ENCODE results near the gene CBX8. TPM values are rescaled to one million over a fixed set of nuclear protein-coding genes. Genes with fewer than 3 reads are reported as not detected.

CBX8 gene
- total RNA-seq, 1 donor from 2014 or later = 23.1 TPM

DNA sequence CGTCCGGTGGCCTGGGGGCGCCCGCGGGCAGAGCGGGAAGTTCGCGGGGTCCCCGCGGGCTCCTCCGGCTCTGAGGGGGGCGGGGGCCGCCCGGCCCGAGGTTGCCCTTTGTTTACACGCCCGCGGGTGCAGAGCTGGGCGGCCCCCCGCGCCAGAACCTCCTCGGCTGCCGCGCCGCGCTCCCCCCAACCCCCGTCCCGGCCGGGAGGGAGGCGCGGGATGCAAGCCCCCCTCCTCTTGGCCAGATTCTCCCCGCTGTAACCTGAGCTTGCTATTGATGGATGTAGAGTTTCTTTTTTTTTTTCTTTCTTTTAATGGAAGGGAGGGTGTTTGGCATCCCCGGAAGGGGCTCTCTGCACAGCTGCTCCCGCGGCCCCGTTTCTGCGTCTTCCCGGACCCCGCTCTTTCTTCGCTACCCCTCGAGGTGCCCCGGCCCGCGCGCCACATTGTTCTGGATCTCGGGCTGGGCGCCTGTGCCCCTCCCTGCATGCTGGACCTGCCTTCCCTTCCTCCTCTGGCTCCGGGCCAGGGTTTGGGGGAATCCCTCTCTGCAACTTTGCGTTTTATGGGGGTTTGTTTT lies 18.3 kb downstream of the CBX8 start:
- H3K36me3 Mint-ChIP-seq (ENCODE audit: insufficient read depth) = peaks cover 28% of the 10 kb centered on the region
- peak overlapping the region; percentile 88 for H3K4me3 Mint-ChIP-seq (ENCODE audit: low read depth)
- DNase-seq (ENCODE audit: low spot score, unreplicated experiment) = no peak
- H3K27me3 Mint-ChIP-seq = no peaks in the 10 kb centered on the region
- no peaks in the 10 kb centered on the region for H3K9me3 Mint-ChIP-seq (ENCODE audit: low read depth)
- TF ChIP-seq, protein P1, sequence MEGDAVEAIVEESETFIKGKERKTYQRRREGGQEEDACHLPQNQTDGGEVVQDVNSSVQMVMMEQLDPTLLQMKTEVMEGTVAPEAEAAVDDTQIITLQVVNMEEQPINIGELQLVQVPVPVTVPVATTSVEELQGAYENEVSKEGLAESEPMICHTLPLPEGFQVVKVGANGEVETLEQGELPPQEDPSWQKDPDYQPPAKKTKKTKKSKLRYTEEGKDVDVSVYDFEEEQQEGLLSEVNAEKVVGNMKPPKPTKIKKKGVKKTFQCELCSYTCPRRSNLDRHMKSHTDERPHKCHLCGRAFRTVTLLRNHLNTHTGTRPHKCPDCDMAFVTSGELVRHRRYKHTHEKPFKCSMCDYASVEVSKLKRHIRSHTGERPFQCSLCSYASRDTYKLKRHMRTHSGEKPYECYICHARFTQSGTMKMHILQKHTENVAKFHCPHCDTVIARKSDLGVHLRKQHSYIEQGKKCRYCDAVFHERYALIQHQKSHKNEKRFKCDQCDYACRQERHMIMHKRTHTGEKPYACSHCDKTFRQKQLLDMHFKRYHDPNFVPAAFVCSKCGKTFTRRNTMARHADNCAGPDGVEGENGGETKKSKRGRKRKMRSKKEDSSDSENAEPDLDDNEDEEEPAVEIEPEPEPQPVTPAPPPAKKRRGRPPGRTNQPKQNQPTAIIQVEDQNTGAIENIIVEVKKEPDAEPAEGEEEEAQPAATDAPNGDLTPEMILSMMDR (IDR thresholded peaks at IDR 0.05; ENCODE audit: unreplicated experiment) = no peak
- H3K27ac Mint-ChIP-seq = peak overlapping the region; percentile 91
- peaks cover 56% of the 10 kb centered on the region for H3K4me1 Mint-ChIP-seq (ENCODE audit: low read depth)

DNA sequence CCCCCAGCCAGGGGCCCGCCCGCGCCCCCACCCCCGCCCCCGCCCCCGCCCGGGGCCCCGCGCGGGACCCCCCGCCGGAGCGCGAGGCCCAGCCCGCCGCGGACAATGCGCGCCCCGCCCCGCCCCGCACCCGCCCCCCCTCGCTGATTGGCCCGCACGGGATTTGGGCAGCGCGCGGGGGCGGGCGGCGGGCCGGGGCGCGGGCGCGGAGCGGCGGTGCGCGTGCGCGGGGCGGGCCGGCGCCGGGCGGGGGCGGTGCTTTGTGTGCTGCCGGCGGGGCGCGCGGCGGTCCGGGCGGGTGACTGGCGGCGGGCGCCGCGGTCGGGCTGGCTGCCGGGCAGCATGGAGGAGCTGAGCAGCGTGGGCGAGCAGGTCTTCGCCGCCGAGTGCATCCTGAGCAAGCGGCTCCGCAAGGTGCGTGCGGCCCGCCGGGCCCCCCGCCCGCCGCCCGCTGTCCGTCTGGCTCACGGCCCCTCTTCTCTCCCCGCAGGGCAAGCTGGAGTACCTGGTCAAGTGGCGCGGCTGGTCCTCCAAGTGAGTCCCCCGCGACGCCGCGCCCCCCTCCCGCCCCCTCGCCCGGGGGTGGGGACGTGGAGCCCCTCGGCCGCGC lies 18.9 kb downstream of the CBX8 start, which contains the start of gene CBX2:
Gene CBX2, plus strand, starts transcription at position 255 of the 610 bp plus-strand sequence. Its CDS starts 88 bp downstream, at position 343.
- peak; percentile 73 for DNase-seq (ENCODE audit: low spot score, unreplicated experiment)
- Mint-ChIP-seq H3K9me3 (ENCODE audit: low read depth) (no peaks in the 10 kb centered on the region), H3K27me3 (no peaks in the 10 kb centered on the region), H3K36me3 (ENCODE audit: insufficient read depth) (peaks cover 26% of the 10 kb centered on the region), H3K4me1 (ENCODE audit: low read depth) (peaks cover 56% of the 10 kb centered on the region), H3K4me3 (ENCODE audit: low read depth) (peak within 1 kb of the TSS; percentile 88), H3K27ac (peak within 1 kb of the TSS; percentile 96)
- TF ChIP-seq, protein P1 (IDR thresholded peaks at IDR 0.05; ENCODE audit: unreplicated experiment) = no peak

DNA sequence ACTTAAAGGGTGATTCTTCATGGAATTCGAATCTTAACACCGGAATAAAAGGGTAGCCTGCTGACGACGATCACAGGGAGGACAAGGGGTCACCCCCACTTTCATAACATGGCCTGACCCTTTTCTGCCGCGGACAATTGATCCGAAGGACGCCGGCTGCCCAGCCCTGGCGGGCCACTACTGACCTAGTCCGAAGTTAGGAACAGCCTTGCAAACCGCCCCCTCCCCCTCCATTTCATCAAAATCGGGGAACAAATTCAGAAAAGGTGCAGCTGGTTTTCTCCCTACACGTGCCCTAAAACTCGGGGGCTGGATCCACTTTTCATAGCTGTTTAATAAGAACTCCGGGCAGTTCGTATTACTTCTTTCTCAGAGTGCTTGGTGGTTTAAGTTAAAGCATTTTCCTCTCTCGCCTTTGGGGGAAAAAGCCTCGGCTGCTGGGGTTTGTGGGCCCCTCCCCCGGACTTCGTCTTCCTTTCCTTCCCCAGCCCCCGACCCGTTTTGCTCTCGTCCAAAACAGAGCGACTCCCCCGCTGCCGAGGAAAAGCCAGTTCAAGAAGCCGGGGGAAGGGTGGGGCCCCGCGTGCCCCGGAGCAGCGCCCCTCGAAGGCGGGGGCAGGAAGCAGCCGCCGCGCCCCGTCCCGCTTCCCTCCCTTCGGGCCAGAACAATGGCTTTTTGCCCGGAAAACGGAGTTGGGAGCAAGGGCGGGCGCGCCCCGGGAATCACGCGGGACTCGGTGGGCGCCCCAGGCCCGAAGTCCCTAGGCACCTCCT lies 19.6 kb downstream of the CBX8 start:
- Mint-ChIP-seq H3K9me3 (ENCODE audit: low read depth) (no peaks in the 10 kb centered on the region), H3K27me3 (no peaks in the 10 kb centered on the region), H3K27ac (peak overlapping the region; percentile 96), H3K4me3 (ENCODE audit: low read depth) (peak overlapping the region; percentile 78), H3K4me1 (ENCODE audit: low read depth) (peaks cover 53% of the 10 kb centered on the region), H3K36me3 (ENCODE audit: insufficient read depth) (peaks cover 21% of the 10 kb centered on the region)
- TF ChIP-seq, protein P1 (IDR thresholded peaks at IDR 0.05; ENCODE audit: unreplicated experiment) = peak; percentile 59
- DNase-seq (ENCODE audit: low spot score, unreplicated experiment) = peak; percentile 58

DNA sequence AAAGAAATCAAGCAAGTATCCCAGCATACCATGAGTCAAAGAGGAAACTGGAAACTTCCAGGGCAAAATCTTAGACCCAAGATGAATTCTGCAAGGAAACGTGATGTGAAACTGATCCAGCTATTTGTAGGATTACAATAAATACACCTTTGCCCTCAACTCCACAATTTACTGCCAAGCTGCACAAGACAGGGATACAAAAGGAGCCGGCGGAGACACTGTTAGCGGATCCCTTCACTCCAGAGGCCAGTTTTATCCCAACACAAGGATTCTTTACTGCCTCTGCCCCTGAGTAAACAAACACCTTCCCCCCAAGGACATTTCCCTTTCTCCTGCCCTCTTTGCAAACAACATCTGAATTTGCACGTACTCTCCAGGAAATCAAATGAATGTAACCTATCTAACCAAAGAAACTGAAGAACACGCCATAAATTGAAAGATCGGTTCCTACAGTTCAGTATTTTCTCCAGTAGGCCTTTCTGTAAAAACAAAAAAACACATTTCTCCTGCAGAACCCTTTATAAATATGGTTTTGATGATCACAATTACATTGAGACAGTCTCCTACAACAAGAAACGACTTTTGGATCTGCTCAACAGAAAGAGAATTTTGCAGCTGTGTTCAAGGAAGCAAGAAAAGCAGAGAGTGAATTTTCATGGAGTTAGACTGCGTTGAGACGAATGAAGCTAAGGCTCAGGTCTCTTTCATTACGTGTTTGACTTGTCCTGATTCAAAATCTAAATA lies 20.3 kb downstream of the CBX8 start:
- peaks cover 53% of the 10 kb centered on the region for H3K4me1 Mint-ChIP-seq (ENCODE audit: low read depth)
- H3K27me3 Mint-ChIP-seq = no peaks in the 10 kb centered on the region
- H3K36me3 Mint-ChIP-seq (ENCODE audit: insufficient read depth) = peaks cover 17% of the 10 kb centered on the region
- TF ChIP-seq, protein P1 (IDR thresholded peaks at IDR 0.05; ENCODE audit: unreplicated experiment) = no peak
- no peaks in the 10 kb centered on the region for H3K9me3 Mint-ChIP-seq (ENCODE audit: low read depth)
- DNase-seq (ENCODE audit: low spot score, unreplicated experiment) = no peak
- peak overlapping the region; percentile 78 for H3K4me3 Mint-ChIP-seq (ENCODE audit: low read depth)
- peak overlapping the region; percentile 96 for H3K27ac Mint-ChIP-seq

DNA sequence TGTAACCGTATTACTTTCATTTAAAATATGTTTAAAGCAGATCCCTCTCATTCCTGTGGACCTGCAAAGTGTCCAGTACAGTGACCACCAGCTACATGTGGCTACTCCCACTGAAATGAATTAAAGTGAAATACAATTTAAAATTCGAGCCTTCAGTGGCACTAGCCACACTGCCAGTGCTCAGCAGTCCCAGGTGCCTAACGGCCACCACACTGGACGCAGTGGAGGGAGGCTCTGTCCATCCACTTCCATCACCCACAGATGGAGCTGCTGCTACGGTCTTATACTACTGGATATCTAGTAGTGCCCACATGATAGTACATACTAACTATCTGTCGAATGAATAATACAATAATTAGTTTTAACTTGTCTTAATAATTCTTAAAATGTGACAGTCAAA lies 21.2 kb downstream of the CBX8 start:
- no peaks in the 10 kb centered on the region for H3K27me3 Mint-ChIP-seq
- H3K4me1 Mint-ChIP-seq (ENCODE audit: low read depth) = peaks cover 45% of the 10 kb centered on the region
- H3K9me3 Mint-ChIP-seq (ENCODE audit: low read depth) = no peaks in the 10 kb centered on the region
- TF ChIP-seq, protein P1 (IDR thresholded peaks at IDR 0.05; ENCODE audit: unreplicated experiment) = no peak
- peaks cover 9% of the 10 kb centered on the region for H3K36me3 Mint-ChIP-seq (ENCODE audit: insufficient read depth)
- no peak overlapping the region for H3K27ac Mint-ChIP-seq
- peak overlapping the region; percentile 45 for H3K4me3 Mint-ChIP-seq (ENCODE audit: low read depth)
- no peak for DNase-seq (ENCODE audit: low spot score, unreplicated experiment)

Data from progenitor cell of endocrine pancreas (in vitro differentiated cells).